HUES64 (cell line): Measurements from ENCODE around the gene FAM53B.

Experiments used
- H3K27ac ChIP-seq: 2 replicates; pipeline ENCODE4 v1.7.0; 2013; ENCODE audit warnings: low read depth, low read length, inconsistent platforms
- H3K27me3 ChIP-seq: 2 replicates; pipeline ENCODE4 v1.6.1; 2013; ENCODE audit warnings: mild to moderate bottlenecking, low read length; ENCODE audit not compliant: insufficient read depth
- H3K36me3 ChIP-seq: 2 replicates; pipeline ENCODE4 v1.6.1; 2013; ENCODE audit warnings: mild to moderate bottlenecking, low read length; ENCODE audit not compliant: insufficient read depth
- H3K4me1 ChIP-seq: 2 replicates; pipeline ENCODE4 v1.6.1; 2013; ENCODE audit warnings: mild to moderate bottlenecking, low read length, moderate library complexity; ENCODE audit not compliant: insufficient read depth
- H3K4me3 ChIP-seq: 2 replicates; pipeline ENCODE4 v1.5.1; 2013; ENCODE audit warnings: mild to moderate bottlenecking, low read length, moderate library complexity
- H3K9ac ChIP-seq: 2 replicates; pipeline ENCODE4 v1.6.1; 2013; ENCODE audit warnings: mild to moderate bottlenecking, low read depth, low read length
- H3K9me3 ChIP-seq: 2 replicates; pipeline ENCODE4 v1.6.1; 2013; ENCODE audit warnings: low read depth, low read length; ENCODE audit not compliant: insufficient read depth
- WGBS: fragments of 150-250, 120-280 bp; methylation state at CpG from one replicate; pipeline ENCODE4 v1.1.7; 2013; ENCODE audit warnings: missing lambda C conversion rate; 5-methylcytosine and 5-hydroxymethylcytosine counted together

FAM53B gene

GRCh38 chr10:124572751-124573150 lies 171.4 kb downstream of the FAM53B start:
- no peaks in the 10 kb centered on the region for H3K9me3 ChIP-seq
- no peaks in the 10 kb centered on the region for H3K36me3 ChIP-seq
- H3K4me3 ChIP-seq = no peak overlapping the region
- no peak overlapping the region for H3K9ac ChIP-seq
- H3K27ac ChIP-seq = no peak overlapping the region
- WGBS = 96% methylated on average over 11 of the region's 11 CpGs
- no peaks in the 10 kb centered on the region for H3K4me1 ChIP-seq
- no peaks in the 10 kb centered on the region for H3K27me3 ChIP-seq

GRCh38 chr10:124570646-124571045 lies 173.5 kb downstream of the FAM53B start:
- H3K27me3 ChIP-seq = no peaks in the 10 kb centered on the region
- H3K9ac ChIP-seq = no peak overlapping the region
- 96% methylated on average over 9 of the region's 9 CpGs for WGBS
- no peak overlapping the region for H3K4me3 ChIP-seq
- peaks cover under 1% of the 10 kb centered on the region for H3K4me1 ChIP-seq
- H3K36me3 ChIP-seq = no peaks in the 10 kb centered on the region
- H3K9me3 ChIP-seq = no peaks in the 10 kb centered on the region
- H3K27ac ChIP-seq = no peak overlapping the region

GRCh38 chr10:124569623-124570470 lies 174.3 kb downstream of the FAM53B start:
- 93% methylated on average over 11 of the region's 11 CpGs for WGBS

More at GRCh38 chr10:124569623-124570470, 174.3 kb downstream of the FAM53B start:
- H3K9ac ChIP-seq = no peak overlapping the region
- H3K4me1 ChIP-seq = peaks cover 8% of the 10 kb centered on the region
- H3K36me3 ChIP-seq = no peaks in the 10 kb centered on the region
- H3K27ac ChIP-seq = no peak overlapping the region
- no peaks in the 10 kb centered on the region for H3K9me3 ChIP-seq
- no peak overlapping the region for H3K4me3 ChIP-seq
- H3K27me3 ChIP-seq = no peaks in the 10 kb centered on the region
